HEK293 (cell line): ENCODE results near the gene PRR13.

Experiments
- CTCF ChIA-PET: fragments of 350-600 bp; formaldehyde crosslinking; extraction: SDS; loops from one replicate; lab custom pipeline; 2021; ENCODE audit warnings: antibody characterized with exemption; lab: Yijun Ruan, JAX
- POLR2A ChIA-PET: fragments of 300-600 bp; formaldehyde crosslinking; extraction: SDS; loops from one replicate; lab custom pipeline; 2020; ENCODE audit warnings: antibody characterized with exemption, inconsistent platforms; lab: Yijun Ruan, JAX
- H3K27ac ChIP-seq: fragments of 200-500 bp; sonication (Bioruptor generic); 2 replicates; pipeline ENCODE4 v1.5.1; 2014; ENCODE audit warnings: low read depth, low read length, control low read depth, inconsistent platforms; ENCODE audit errors: extremely low read depth
- H3K36me3 ChIP-seq, 2 experiments: fragments of 200-500 bp in 1 of 2; sonication (Bioruptor generic) in 1 of 2; 1 replicate in 1 of 2; 2 replicates in 1 of 2; pipeline ENCODE4 v1.5.1; 2014 to 2017; ENCODE audit warnings: inconsistent platforms in 2 of 2, low read length in 2 of 2; ENCODE audit not compliant: control insufficient read depth in 2 of 2, insufficient read depth in 1 of 2
- H3K4me1 ChIP-seq: fragments of 200-500 bp; sonication (Bioruptor generic); 2 replicates; pipeline ENCODE4 v1.5.1; 2014; ENCODE audit warnings: mild to moderate bottlenecking, low read length, inconsistent platforms; ENCODE audit not compliant: control insufficient read depth, insufficient read depth
- H3K4me3 ChIP-seq: 2 replicates; pipeline ENCODE4 v1.5.1; 2011; ENCODE audit warnings: low read depth, mild to moderate bottlenecking, control low read depth, low read length, moderate library complexity
- H3K9me3 ChIP-seq: fragments of 200-500 bp; sonication (Bioruptor generic); 2 replicates; pipeline ENCODE4 v1.5.1; 2014; ENCODE audit warnings: low read depth, low read length, inconsistent platforms; ENCODE audit not compliant: control insufficient read depth, insufficient read depth
- GLI2 ChIP-seq: fragments of 450-650 bp; formaldehyde crosslinking; IDR thresholded peaks from 2 replicates; pipeline ENCODE4; 2017; ENCODE audit warnings: missing biosample characterization, missing genetic modification characterization, low read depth, borderline replicate concordance
- GLIS1 ChIP-seq: fragments of 450-650 bp; formaldehyde crosslinking; IDR thresholded peaks from 2 replicates; pipeline ENCODE4 v1.5.1; 2016; ENCODE audit warnings: missing biosample characterization, missing genetic modification characterization
- GLIS2 ChIP-seq: fragments of 450-650 bp; formaldehyde crosslinking; IDR thresholded peaks from 2 replicates; pipeline ENCODE4 v1.5.1; 2016; ENCODE audit warnings: missing biosample characterization, missing genetic modification characterization
- MYNN ChIP-seq: fragments of 450-650 bp; formaldehyde crosslinking; IDR thresholded peaks from 2 replicates; pipeline ENCODE4 v1.5.1; 2016; ENCODE audit warnings: missing biosample characterization, missing genetic modification characterization, borderline replicate concordance
- SCRT2 ChIP-seq: fragments of 450-650 bp; formaldehyde crosslinking; IDR thresholded peaks from 2 replicates; pipeline ENCODE4 v1.5.1; 2016; ENCODE audit warnings: missing biosample characterization, missing genetic modification characterization
- ZBTB11 ChIP-seq: fragments of 450-650 bp; formaldehyde crosslinking; conservative IDR thresholded peaks from 2 replicates; pipeline ENCODE4 v1.5.1; 2016; ENCODE audit warnings: low read depth, missing biosample characterization, missing genetic modification characterization
- ZBTB17 ChIP-seq: fragments of 450-650 bp; formaldehyde crosslinking; IDR thresholded peaks from 2 replicates; pipeline ENCODE4 v1.5.1; 2016; ENCODE audit warnings: missing biosample characterization, missing genetic modification characterization
- ZBTB7A ChIP-seq: fragments of 450-650 bp; formaldehyde crosslinking; IDR thresholded peaks from 2 replicates; pipeline ENCODE4 v1.5.1; 2016; ENCODE audit warnings: low read depth, missing biosample characterization, missing genetic modification characterization
- ZIC2 ChIP-seq: fragments of 450-650 bp; formaldehyde crosslinking; IDR thresholded peaks from 2 replicates; pipeline ENCODE4 v1.5.1; 2016; ENCODE audit warnings: missing biosample characterization, missing genetic modification characterization
- ZNF114 ChIP-seq: fragments of 450-650 bp; formaldehyde crosslinking; IDR thresholded peaks from 2 replicates; pipeline ENCODE4 v1.5.0; 2017; ENCODE audit warnings: missing biosample characterization, missing genetic modification characterization
- ZNF157 ChIP-seq: fragments of 450-650 bp; formaldehyde crosslinking; IDR thresholded peaks from 2 replicates; pipeline ENCODE4 v1.5.1; 2016; ENCODE audit warnings: missing biosample characterization, missing genetic modification characterization
- ZNF169 ChIP-seq: fragments of 450-650 bp; formaldehyde crosslinking; IDR thresholded peaks from 2 replicates; pipeline ENCODE4 v1.5.1; 2016; ENCODE audit warnings: missing biosample characterization, missing genetic modification characterization
- ZNF184 ChIP-seq: fragments of 450-650 bp; IDR thresholded peaks from 2 replicates; pipeline ENCODE4 v1.5.1; 2018; ENCODE audit warnings: missing biosample characterization, mild to moderate bottlenecking, missing genetic modification characterization
- ZNF239 ChIP-seq: fragments of 450-650 bp; formaldehyde crosslinking; IDR thresholded peaks from 2 replicates; pipeline ENCODE4 v1.5.1; 2016; ENCODE audit warnings: missing biosample characterization, missing genetic modification characterization
- ZNF266 ChIP-seq: fragments of 450-650 bp; formaldehyde crosslinking; IDR thresholded peaks from 2 replicates; pipeline ENCODE4 v1.5.1; 2016; ENCODE audit warnings: missing biosample characterization, missing genetic modification characterization, low read depth
- ZNF335 ChIP-seq: fragments of 450-650 bp; formaldehyde crosslinking; conservative IDR thresholded peaks from 2 replicates; pipeline ENCODE4 v1.5.1; 2016; ENCODE audit warnings: missing biosample characterization, missing genetic modification characterization
- ZNF37A ChIP-seq: fragments of 450-650 bp; IDR thresholded peaks from 2 replicates; pipeline ENCODE4 v1.5.1; 2018; ENCODE audit warnings: missing biosample characterization, missing genetic modification characterization
- ZNF394 ChIP-seq: fragments of 450-650 bp; formaldehyde crosslinking; IDR thresholded peaks from 2 replicates; pipeline ENCODE4 v1.5.1; 2016; ENCODE audit warnings: missing biosample characterization, missing genetic modification characterization, mild to moderate bottlenecking, moderate library complexity, borderline replicate concordance
- ZNF416 ChIP-seq: fragments of 450-650 bp; formaldehyde crosslinking; IDR thresholded peaks from 2 replicates; pipeline ENCODE4 v1.5.1; 2016; ENCODE audit warnings: missing biosample characterization, missing genetic modification characterization
- ZNF510 ChIP-seq: fragments of 450-650 bp; formaldehyde crosslinking; IDR thresholded peaks from 2 replicates; pipeline ENCODE4 v1.5.1; 2018; ENCODE audit warnings: mild to moderate bottlenecking, missing genetic modification characterization, missing biosample characterization; ENCODE audit not compliant: insufficient replicate concordance
- ZNF560 ChIP-seq: fragments of 450-650 bp; formaldehyde crosslinking; IDR thresholded peaks from 2 replicates; pipeline ENCODE4 v1.5.1; 2017; ENCODE audit warnings: missing biosample characterization, missing genetic modification characterization, borderline replicate concordance
- ZNF571 ChIP-seq: fragments of 450-650 bp; formaldehyde crosslinking; IDR thresholded peaks from 2 replicates; pipeline ENCODE4 v1.5.0; 2017; ENCODE audit warnings: missing biosample characterization, missing genetic modification characterization
- ZNF596 ChIP-seq: fragments of 450-650 bp; IDR thresholded peaks from 2 replicates; pipeline ENCODE4 v1.5.0; 2018; ENCODE audit warnings: missing biosample characterization, mild to moderate bottlenecking, missing genetic modification characterization, moderate library complexity
- ZNF600 ChIP-seq: fragments of 450-650 bp; formaldehyde crosslinking; IDR thresholded peaks from 2 replicates; pipeline ENCODE4 v1.5.1; 2016; ENCODE audit warnings: missing biosample characterization, missing genetic modification characterization
- ZNF621 ChIP-seq: fragments of 450-650 bp; formaldehyde crosslinking; IDR thresholded peaks from 2 replicates; pipeline ENCODE4 v1.5.1; 2017; ENCODE audit warnings: missing biosample characterization, missing genetic modification characterization
- ZNF664 ChIP-seq: fragments of 450-650 bp; formaldehyde crosslinking; IDR thresholded peaks from 2 replicates; pipeline ENCODE4 v1.5.1; 2016; ENCODE audit warnings: missing biosample characterization, missing genetic modification characterization
- ZSCAN16 ChIP-seq: fragments of 450-650 bp; formaldehyde crosslinking; IDR thresholded peaks from 2 replicates; pipeline ENCODE4 v1.5.1; 2016; ENCODE audit warnings: missing biosample characterization, missing genetic modification characterization
- ZSCAN30 ChIP-seq: fragments of 450-650 bp; IDR thresholded peaks from 2 replicates; pipeline ENCODE4 v1.5.1; 2018; ENCODE audit warnings: missing biosample characterization, mild to moderate bottlenecking, missing genetic modification characterization, moderate library complexity
- TF ChIP-seq, protein P1 (sequence below): fragments of 450-650 bp; formaldehyde crosslinking; IDR thresholded peaks from 2 replicates; pipeline ENCODE4 v1.5.1; 2017; ENCODE audit warnings: missing biosample characterization, missing genetic modification characterization
- TF ChIP-seq, protein P2 (sequence below): fragments of 450-650 bp; formaldehyde crosslinking; IDR thresholded peaks from 2 replicates; pipeline ENCODE4 v1.5.1; 2016; ENCODE audit warnings: missing biosample characterization, missing genetic modification characterization
- TF ChIP-seq, protein P3 (sequence below): fragments of 450-650 bp; formaldehyde crosslinking; IDR thresholded peaks from 2 replicates; pipeline ENCODE4 v1.5.1; 2016; ENCODE audit warnings: missing biosample characterization, missing genetic modification characterization

The PRR13 gene

DNA sequence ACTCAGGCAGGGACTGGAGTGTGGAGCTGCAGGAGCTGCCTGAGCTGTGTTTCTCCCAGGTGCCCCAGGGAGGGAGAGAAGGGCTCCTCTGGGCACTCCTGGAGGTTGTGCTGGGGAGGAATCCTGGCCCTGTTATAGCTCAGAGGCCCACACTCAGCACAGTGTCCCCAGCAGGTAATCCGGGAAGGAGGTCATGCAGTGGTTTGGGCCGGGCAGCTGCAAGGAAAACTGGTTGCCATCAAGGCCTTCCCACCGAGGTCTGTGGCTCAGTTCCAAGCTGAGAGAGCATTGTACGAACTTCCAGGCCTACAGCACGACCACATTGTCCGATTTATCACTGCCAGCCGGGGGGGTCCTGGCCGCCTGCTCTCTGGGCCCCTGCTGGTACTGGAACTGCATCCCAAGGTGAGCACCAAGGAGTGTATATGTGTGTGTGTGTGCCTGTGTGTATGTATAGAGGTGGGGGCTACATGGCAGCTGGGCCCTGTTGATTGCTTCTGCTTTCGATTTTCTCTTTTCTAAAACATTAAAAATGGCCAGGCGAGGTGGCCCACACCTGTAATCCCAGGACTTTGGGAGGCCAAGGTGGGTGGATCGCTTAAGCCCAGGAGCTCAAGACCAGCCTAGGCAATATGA lies 15.9 kb upstream of the PRR13 start:
- peak overlapping the region; percentile 4; the same call in 1 of the 2 replicates for H3K27ac ChIP-seq
- H3K36me3 ChIP-seq: no peaks in the 10 kb centered on the region
- POLR2A ChIA-PET: interaction anchor here (0.7 to 1.3 kb wide), 3 partner anchors 15 to 105 kb away, joined by 3 to 6 read pairs (median 4); partner anchors contain the start of gene TARBP2
- TF ChIP-seq MYNN (tag by site-specific recombination) (no peak), ZNF416 (tag by site-specific recombination) (no peak), ZNF510 (tag by site-specific recombination) (no peak), ZNF169 (no peak), SCRT2 (tag by site-specific recombination) (peak; percentile 63), ZNF596 (tag by site-specific recombination) (no peak), ZNF560 (tag by site-specific recombination) (no peak), ZNF266 (tag by site-specific recombination) (no peak), ZIC2 (peak; percentile 95), ZNF600 (peak; percentile 77), ZSCAN30 (tag by site-specific recombination) (0 out of 2 replicates have a peak, but pooled peaks have one; percentile 21), ZNF157 (no peak), ZNF184 (tag by site-specific recombination) (no peak), ZNF239 (tag by site-specific recombination) (no peak), ZNF37A (tag by site-specific recombination) (no peak), ZNF664 (tag by site-specific recombination) (no peak), GLIS1 (tag by site-specific recombination) (peak; percentile 76), GLIS2 (tag by site-specific recombination) (peak; percentile 47), ZNF114 (no peak), GLI2 (tag by site-specific recombination) (no peak), ZNF621 (no peak), ZSCAN16 (no peak), ZNF571 (tag by site-specific recombination) (no peak), ZBTB7A (tag by site-specific recombination) (no peak), ZBTB17 (tag by site-specific recombination) (0 out of 2 replicates have a peak, but pooled peaks have one; percentile 27), ZBTB11 (tag by site-specific recombination) (no peak), ZNF335 (tag by site-specific recombination) (0 out of 2 replicates have a peak, but pooled peaks have one; percentile 9), ZNF394 (tag by site-specific recombination) (peak; percentile 20; the same call in 1 of the 2 replicates)
- TF ChIP-seq, protein P1, sequence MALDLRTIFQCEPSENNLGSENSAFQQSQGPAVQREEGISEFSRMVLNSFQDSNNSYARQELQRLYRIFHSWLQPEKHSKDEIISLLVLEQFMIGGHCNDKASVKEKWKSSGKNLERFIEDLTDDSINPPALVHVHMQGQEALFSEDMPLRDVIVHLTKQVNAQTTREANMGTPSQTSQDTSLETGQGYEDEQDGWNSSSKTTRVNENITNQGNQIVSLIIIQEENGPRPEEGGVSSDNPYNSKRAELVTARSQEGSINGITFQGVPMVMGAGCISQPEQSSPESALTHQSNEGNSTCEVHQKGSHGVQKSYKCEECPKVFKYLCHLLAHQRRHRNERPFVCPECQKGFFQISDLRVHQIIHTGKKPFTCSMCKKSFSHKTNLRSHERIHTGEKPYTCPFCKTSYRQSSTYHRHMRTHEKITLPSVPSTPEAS (tag by site-specific recombination): no peak
- TF ChIP-seq, protein P2, sequence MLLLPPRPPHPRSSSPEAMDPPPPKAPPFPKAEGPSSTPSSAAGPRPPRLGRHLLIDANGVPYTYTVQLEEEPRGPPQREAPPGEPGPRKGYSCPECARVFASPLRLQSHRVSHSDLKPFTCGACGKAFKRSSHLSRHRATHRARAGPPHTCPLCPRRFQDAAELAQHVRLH (tag by site-specific recombination): no peak
- TF ChIP-seq, protein P3, sequence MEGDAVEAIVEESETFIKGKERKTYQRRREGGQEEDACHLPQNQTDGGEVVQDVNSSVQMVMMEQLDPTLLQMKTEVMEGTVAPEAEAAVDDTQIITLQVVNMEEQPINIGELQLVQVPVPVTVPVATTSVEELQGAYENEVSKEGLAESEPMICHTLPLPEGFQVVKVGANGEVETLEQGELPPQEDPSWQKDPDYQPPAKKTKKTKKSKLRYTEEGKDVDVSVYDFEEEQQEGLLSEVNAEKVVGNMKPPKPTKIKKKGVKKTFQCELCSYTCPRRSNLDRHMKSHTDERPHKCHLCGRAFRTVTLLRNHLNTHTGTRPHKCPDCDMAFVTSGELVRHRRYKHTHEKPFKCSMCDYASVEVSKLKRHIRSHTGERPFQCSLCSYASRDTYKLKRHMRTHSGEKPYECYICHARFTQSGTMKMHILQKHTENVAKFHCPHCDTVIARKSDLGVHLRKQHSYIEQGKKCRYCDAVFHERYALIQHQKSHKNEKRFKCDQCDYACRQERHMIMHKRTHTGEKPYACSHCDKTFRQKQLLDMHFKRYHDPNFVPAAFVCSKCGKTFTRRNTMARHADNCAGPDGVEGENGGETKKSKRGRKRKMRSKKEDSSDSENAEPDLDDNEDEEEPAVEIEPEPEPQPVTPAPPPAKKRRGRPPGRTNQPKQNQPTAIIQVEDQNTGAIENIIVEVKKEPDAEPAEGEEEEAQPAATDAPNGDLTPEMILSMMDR (tag by site-specific recombination): no peak
- TF ChIP-seq, all 188 proteins: peak for 9
- Histone ChIP-seq H3K4me3 (no peak overlapping the region), H3K4me1 (peaks cover 12% of the 10 kb centered on the region), H3K9me3 (no peaks in the 10 kb centered on the region)
- CTCF ChIA-PET: interaction anchor here (0.6 to 2.0 kb wide), 8 partner anchors 12 to 124 kb away, joined by 3 to 17 read pairs (median 4); no protein-coding TSS in a partner anchor
